Calu3 (cell line): ENCODE measurements around the gene PHKG1. TPM values are rescaled to one million over a fixed set of nuclear protein-coding genes. Genes with fewer than 3 reads are reported as not detected.
"Not testable (repeated sequence)": the region's sequence is repeated elsewhere in the genome, so short reads cannot be mapped to it uniquely, and the experiment has no call there.

Experiments used
- BruUV-seq: library from RNA; stranded (reverse); fragments of 400-500 nt; replicated peaks from 2 replicates; lab custom pipeline; 2021; lab: Mats Ljungman, UMichigan
- CTCF ChIA-PET: fragments of 300-600 bp; sonication (Branson Sonifier 250); formaldehyde crosslinking; loops from one replicate; lab custom pipeline; 2022; ENCODE audit warnings: antibody characterized with exemption; lab: Charles Lee
- DNase-seq: peaks from one replicate; pipeline ENCODE4 v3.0.0; 2022
- H3K27ac Mint-ChIP-seq: one replicate; pipeline ENCODE4 v1.8.0; 2022; ENCODE audit warnings: mixed read lengths; ENCODE audit not compliant: unreplicated experiment
- H3K27me3 Mint-ChIP-seq: one replicate; pipeline ENCODE4 v1.8.0; 2022; ENCODE audit warnings: mixed read lengths; ENCODE audit not compliant: unreplicated experiment
- H3K36me3 Mint-ChIP-seq: one replicate; pipeline ENCODE4 v1.8.0; 2022; ENCODE audit warnings: mild to moderate bottlenecking, moderate library complexity, mixed read lengths; ENCODE audit not compliant: insufficient read depth, unreplicated experiment
- H3K4me1 Mint-ChIP-seq: one replicate; pipeline ENCODE4 v1.8.0; 2022; ENCODE audit warnings: mild to moderate bottlenecking, low read depth, mixed read lengths; ENCODE audit not compliant: unreplicated experiment
- H3K4me3 Mint-ChIP-seq: one replicate; pipeline ENCODE4 v1.8.0; 2022; ENCODE audit warnings: mild to moderate bottlenecking, low read depth, moderate library complexity, mixed read lengths; ENCODE audit not compliant: unreplicated experiment
- H3K9me3 Mint-ChIP-seq: one replicate; pipeline ENCODE4 v1.8.0; 2022; ENCODE audit warnings: low read depth, mixed read lengths; ENCODE audit not compliant: unreplicated experiment
- CTCF ChIP-seq: fragments of 200-600 bp; IDR thresholded peaks from one replicate; pipeline ENCODE4 v1.8.0; 2022; ENCODE audit warnings: antibody characterized with exemption; ENCODE audit not compliant: unreplicated experiment
- intact Hi-C: fragments of 100-400 bp; cut with micrococcal nuclease; formaldehyde crosslinking; loops from one replicate; pipeline ENCODE4 v1.10.0; 2022; ENCODE audit not compliant: unreplicated experiment
- total RNA-seq: library from RNA; stranded (reverse); gene quantifications from 2 replicates; pipeline ENCODE4 v1.2.3, GENCODE V29; 2022

PHKG1 gene
- total RNA-seq, 1 experiment from 2014 or later: 2.6 TPM

GRCh38 chr7:56053379-56053778 is 39.4 kb downstream of the PHKG1 start:
- no peak for DNase-seq
- Mint-ChIP-seq H3K4me3 (peak overlapping the region; percentile 94), H3K4me1 (peaks cover 50% of the 10 kb centered on the region), H3K27ac (peak overlapping the region; percentile 95), H3K27me3 (no peaks in the 10 kb centered on the region), H3K36me3 (peaks cover 97% of the 10 kb centered on the region), H3K9me3 (no peaks in the 10 kb centered on the region)
- intact Hi-C loops: no loop called here
- no TSS peak for BruUV-seq
- no peak for TF ChIP-seq CTCF
- CTCF ChIA-PET: interaction anchor here (1.1 kb wide), 1 partner anchor 19 kb away, joined by 3 read pairs; no protein-coding TSS in a partner anchor

- intact Hi-C loops: loop anchor here (1.0 to 2.0 kb wide), 2 partner anchors 11 to 17 kb away; no protein-coding TSS in a partner anchor
- DNase-seq: peak; percentile 99
- Mint-ChIP-seq H3K4me3 (peak within 1 kb of the TSS; percentile 94), H3K27me3 (no peaks in the 10 kb centered on the region), H3K9me3 (no peaks in the 10 kb centered on the region), H3K4me1 (peaks cover 55% of the 10 kb centered on the region), H3K36me3 (peaks cover 92% of the 10 kb centered on the region), H3K27ac (peak within 1 kb of the TSS; percentile 95)
- no TSS peak for BruUV-seq
- CTCF ChIA-PET: interaction anchor here (0.8 to 1.3 kb wide), 12 partner anchors 10 to 410 kb away, joined by 3 to 12 read pairs (median 4); partner anchors contain the start of genes CHCHD2, PHKG1 and SUMF2
- no peak for TF ChIP-seq CTCF
These were observed 41.2 kb downstream of the PHKG1 start, which contains the start of the genes CCT6A and PSPH for GRCh38 chr7:56051339-56052191. Gene CCT6A (plus strand): TSS chr7:56051765. CDS start chr7:56051849, 84 bp downstream. Gene PSPH (minus strand): TSS chr7:56051444. CDS start chr7:56021212, 30,232 bp downstream.

- TF ChIP-seq CTCF: no peak
- Mint-ChIP-seq H3K4me1 (peaks cover 53% of the 10 kb centered on the region), H3K4me3 (peak overlapping the region; percentile 94), H3K27me3 (no peaks in the 10 kb centered on the region), H3K27ac (peak overlapping the region; percentile 95), H3K9me3 (no peaks in the 10 kb centered on the region), H3K36me3 (peaks cover 88% of the 10 kb centered on the region)
- BruUV-seq: TSS peak; percentile 92
- CTCF ChIA-PET: interaction anchor here (0.8 to 1.3 kb wide), 13 partner anchors 8 to 409 kb away, joined by 3 to 12 read pairs (median 4); partner anchors contain the start of genes CHCHD2, PHKG1 and SUMF2
- intact Hi-C loops: loop anchor here (1.0 to 2.0 kb wide), 2 partner anchors 11 to 16 kb away; no protein-coding TSS in a partner anchor
- DNase-seq: no peak
These were observed 41.8 kb downstream of the PHKG1 start for GRCh38 chr7:56051053-56051338.

- DNase-seq: peak; percentile 81
- CTCF ChIA-PET: interaction anchor here (0.6 to 0.9 kb wide), 3 partner anchors 15 to 394 kb away, joined by 5 to 7 read pairs (median 6); no protein-coding TSS in a partner anchor
- H3K9me3 Mint-ChIP-seq, BruUV-seq, H3K27me3 Mint-ChIP-seq, intact Hi-C loops: not testable (repeated sequence)
- peak overlapping the region; percentile 95 for H3K27ac Mint-ChIP-seq
- peaks cover 65% of the 10 kb centered on the region for H3K36me3 Mint-ChIP-seq
- peak overlapping the region; percentile 94 for H3K4me3 Mint-ChIP-seq
- H3K4me1 Mint-ChIP-seq: peaks cover 41% of the 10 kb centered on the region
These were observed 44.0 kb downstream of the PHKG1 start for GRCh38 chr7:56048763-56049162.
